Neural progenitor cell (in vitro differentiated cells): ENCODE measurements around the gene GARIN5A. TPM values are rescaled to one million over a fixed set of nuclear protein-coding genes. Genes with fewer than 3 reads are reported as not detected.

Experiments
- DNase-seq: peaks from one replicate; pipeline ENCODE4 v3.0.0-alpha.2; 2016; ENCODE audit warnings: low spot score
- H2AFZ ChIP-seq: fragments of 200-600 bp; sonication (generic); replicated peaks from 2 replicates; pipeline ENCODE4 v1.6.1; 2016; ENCODE audit warnings: antibody characterized with exemption
- H3F3A ChIP-seq: fragments of 200-600 bp; sonication (generic); 2 replicates; pipeline ENCODE4 v1.6.1; 2016; ENCODE audit warnings: antibody characterized with exemption, low read depth
- H3K27ac ChIP-seq: fragments of 200-600 bp; sonication (generic); 2 replicates; pipeline ENCODE4 v1.5.1; 2016; ENCODE audit warnings: mild to moderate bottlenecking
- H3K27me3 ChIP-seq: fragments of 200-600 bp; sonication (generic); 2 replicates; pipeline ENCODE4 v1.6.1; 2016; ENCODE audit warnings: mild to moderate bottlenecking, moderate library complexity
- H3K36me3 ChIP-seq: fragments of 200-600 bp; sonication (generic); 2 replicates; pipeline ENCODE4 v1.5.1; 2016
- H3K4me1 ChIP-seq: fragments of 200-600 bp; sonication (generic); 2 replicates; pipeline ENCODE4 v1.6.1; 2016; ENCODE audit warnings: mixed run types
- H3K4me2 ChIP-seq: fragments of 200-600 bp; sonication (generic); 2 replicates; pipeline ENCODE4 v1.6.1; 2016
- H3K4me3 ChIP-seq: fragments of 200-600 bp; sonication (generic); 2 replicates; pipeline ENCODE4 v1.5.1; 2016
- H3K79me2 ChIP-seq: fragments of 200-600 bp; sonication (generic); 2 replicates; pipeline ENCODE4 v1.6.1; 2016; ENCODE audit warnings: low read depth
- H3K9ac ChIP-seq: fragments of 200-600 bp; sonication (generic); 2 replicates; pipeline ENCODE4 v1.6.1; 2016
- H3K9me3 ChIP-seq: fragments of 200-600 bp; sonication (generic); 2 replicates; pipeline ENCODE4 v1.5.1; 2016; ENCODE audit warnings: low read depth
- H4K20me1 ChIP-seq: fragments of 200-600 bp; sonication (generic); 2 replicates; pipeline ENCODE4 v1.6.1; 2016; ENCODE audit warnings: low read depth
- H3K27ac Mint-ChIP-seq: 3 replicates; pipeline ENCODE4 v1.8.0; 2021; ENCODE audit warnings: mixed read lengths
- H3K27me3 Mint-ChIP-seq: 2 replicates; pipeline ENCODE4 v1.8.0; 2022; ENCODE audit warnings: low read depth, mild to moderate bottlenecking, inconsistent platforms, moderate library complexity, mixed read lengths; ENCODE audit not compliant: insufficient read depth
- H3K36me3 Mint-ChIP-seq: 3 replicates; pipeline ENCODE4 v1.8.0; 2021; ENCODE audit warnings: mixed read lengths
- H3K4me1 Mint-ChIP-seq: 3 replicates; pipeline ENCODE4 v1.8.0; 2021; ENCODE audit warnings: mixed read lengths
- H3K4me3 Mint-ChIP-seq: 3 replicates; pipeline ENCODE4 v1.8.0; 2021; ENCODE audit warnings: mild to moderate bottlenecking, moderate library complexity, mixed read lengths
- H3K9me3 Mint-ChIP-seq: 3 replicates; pipeline ENCODE4 v1.8.0; 2020; ENCODE audit warnings: mixed read lengths
- CTCF ChIP-seq: fragments of 200-600 bp; sonication (generic); IDR thresholded peaks from 2 replicates; pipeline ENCODE4 v1.5.1; 2017; ENCODE audit warnings: antibody characterized with exemption, mild to moderate bottlenecking
- EZH2 ChIP-seq: fragments of 200-600 bp; sonication (generic); IDR thresholded peaks from 2 replicates; pipeline ENCODE4 v1.6.1; 2017; ENCODE audit warnings: antibody characterized with exemption, mild to moderate bottlenecking, moderate library complexity
- EZH2phosphoT487 ChIP-seq: fragments of 200-600 bp; sonication (generic); IDR thresholded peaks from 2 replicates; pipeline ENCODE4 v1.6.1; 2017; ENCODE audit warnings: antibody characterized with exemption
- total RNA-seq: library from RNA; depleted of rRNA; stranded (reverse); fragments of >200 nt; gene quantifications from 2 replicates; pipeline ENCODE4 v1.2.3, GENCODE V29; 2015; ENCODE audit warnings: low replicate concordance

Gene GARIN5A
- total RNA-seq, 1 donor from 2014 or later, result 5.6 TPM

GRCh38 chr19:50516964-50517703 is 40.5 kb upstream of the GARIN5A start:
- Histone ChIP-seq H3K36me3 (no peaks in the 10 kb centered on the region), H3K79me2 (no peaks in the 10 kb centered on the region), H3K4me2 (no peak overlapping the region), H2AFZ (no peak overlapping the region), H3F3A (no peaks in the 10 kb centered on the region), H3K27me3 (no peaks in the 10 kb centered on the region), H3K4me1 (peaks cover 9% of the 10 kb centered on the region), H3K27ac (no peak overlapping the region), H3K9me3 (no peaks in the 10 kb centered on the region), H3K9ac (no peak overlapping the region), H3K4me3 (no peak overlapping the region), H4K20me1 (no peaks in the 10 kb centered on the region)
- Mint-ChIP-seq H3K36me3 (peaks cover 10% of the 10 kb centered on the region), H3K9me3 (no peaks in the 10 kb centered on the region), H3K27ac (no peak overlapping the region), H3K4me3 (no peak overlapping the region), H3K4me1 (peaks cover 18% of the 10 kb centered on the region), H3K27me3 (peaks cover 8% of the 10 kb centered on the region)
- TF ChIP-seq EZH2phosphoT487 (no peak), CTCF (no peak), EZH2 (no peak)
- DNase-seq, result no peak

GRCh38 chr19:50516456-50516855 is 39.8 kb upstream of the GARIN5A start:
- Histone ChIP-seq H3F3A (no peaks in the 10 kb centered on the region), H2AFZ (no peak overlapping the region), H4K20me1 (no peaks in the 10 kb centered on the region), H3K27ac (no peak overlapping the region), H3K4me2 (no peak overlapping the region), H3K9ac (no peak overlapping the region), H3K4me1 (peaks cover 9% of the 10 kb centered on the region), H3K27me3 (no peaks in the 10 kb centered on the region), H3K4me3 (no peak overlapping the region), H3K79me2 (no peaks in the 10 kb centered on the region), H3K9me3 (no peaks in the 10 kb centered on the region), H3K36me3 (no peaks in the 10 kb centered on the region)
- Mint-ChIP-seq H3K4me3 (no peak overlapping the region), H3K36me3 (peaks cover 9% of the 10 kb centered on the region), H3K9me3 (no peaks in the 10 kb centered on the region), H3K27ac (no peak overlapping the region), H3K4me1 (peaks cover 22% of the 10 kb centered on the region), H3K27me3 (peaks cover 12% of the 10 kb centered on the region)
- no peak for TF ChIP-seq CTCF
- no peak for TF ChIP-seq EZH2phosphoT487
- TF ChIP-seq EZH2, result no peak
- no peak for DNase-seq

GRCh38 chr19:50515168-50515561 is 38.5 kb upstream of the GARIN5A start:
- H2AFZ ChIP-seq, result no peak overlapping the region
- DNase-seq, result no peak
- peaks cover 32% of the 10 kb centered on the region for H3K4me1 Mint-ChIP-seq
- TF ChIP-seq EZH2phosphoT487, result no peak
- TF ChIP-seq CTCF, result no peak
- no peak for TF ChIP-seq EZH2
- H3K4me3 ChIP-seq, result no peak overlapping the region
- H3K27me3 Mint-ChIP-seq, result peaks cover 21% of the 10 kb centered on the region
- peaks cover 9% of the 10 kb centered on the region for H3K36me3 Mint-ChIP-seq
- H3F3A ChIP-seq, result no peaks in the 10 kb centered on the region
- no peaks in the 10 kb centered on the region for H3K27me3 ChIP-seq
- no peaks in the 10 kb centered on the region for H3K36me3 ChIP-seq
- no peak overlapping the region for H3K27ac ChIP-seq
- H3K4me2 ChIP-seq, result no peak overlapping the region
- H3K9me3 ChIP-seq, result no peaks in the 10 kb centered on the region
- peaks cover 10% of the 10 kb centered on the region for H3K4me1 ChIP-seq
- no peaks in the 10 kb centered on the region for H3K79me2 ChIP-seq
- no peaks in the 10 kb centered on the region for H3K9me3 Mint-ChIP-seq
- no peak overlapping the region for H3K9ac ChIP-seq
- no peak overlapping the region for H3K4me3 Mint-ChIP-seq
- no peaks in the 10 kb centered on the region for H4K20me1 ChIP-seq
- no peak overlapping the region for H3K27ac Mint-ChIP-seq
